Progenitor cell of endocrine pancreas (in vitro differentiated cells): ENCODE results near the gene GUCY1A1. TPM values are rescaled to one million over a fixed set of nuclear protein-coding genes. Genes with fewer than 3 reads are reported as not detected.

Experiments
- DNase-seq: peaks from one replicate; pipeline ENCODE4 v3.0.0; 2021; ENCODE audit warnings: low spot score; ENCODE audit not compliant: unreplicated experiment
- H3K27ac Mint-ChIP-seq: 2 replicates; pipeline ENCODE4 v1.8.0; 2021; ENCODE audit warnings: mild to moderate bottlenecking, moderate library complexity, mixed read lengths
- H3K27me3 Mint-ChIP-seq: 2 replicates; pipeline ENCODE4 v1.8.0; 2021; ENCODE audit warnings: mixed read lengths
- H3K36me3 Mint-ChIP-seq: 2 replicates; pipeline ENCODE4 v1.8.0; 2022; ENCODE audit warnings: mixed read lengths; ENCODE audit not compliant: insufficient read depth
- H3K4me1 Mint-ChIP-seq: 2 replicates; pipeline ENCODE4 v1.8.0; 2021; ENCODE audit warnings: low read depth, mixed read lengths
- H3K4me3 Mint-ChIP-seq: 2 replicates; pipeline ENCODE4 v1.8.0; 2021; ENCODE audit warnings: low read depth, mild to moderate bottlenecking, moderate library complexity, mixed read lengths
- H3K9me3 Mint-ChIP-seq: 2 replicates; pipeline ENCODE4 v1.8.0; 2021; ENCODE audit warnings: low read depth, mixed read lengths
- total RNA-seq: library from RNA; stranded (reverse); gene quantifications from 2 replicates; pipeline ENCODE4 v1.2.1, GENCODE V29; 2021
- TF ChIP-seq, protein P1 (sequence below): fragments of 200-600 bp; sonication (generic); IDR thresholded peaks from one replicate; pipeline ENCODE4 v1.5.0; 2021; ENCODE audit warnings: antibody characterized with exemption, mild to moderate bottlenecking; ENCODE audit not compliant: unreplicated experiment

Gene GUCY1A1
- total RNA-seq, 1 donor from 2014 or later: 4.7 TPM

DNA sequence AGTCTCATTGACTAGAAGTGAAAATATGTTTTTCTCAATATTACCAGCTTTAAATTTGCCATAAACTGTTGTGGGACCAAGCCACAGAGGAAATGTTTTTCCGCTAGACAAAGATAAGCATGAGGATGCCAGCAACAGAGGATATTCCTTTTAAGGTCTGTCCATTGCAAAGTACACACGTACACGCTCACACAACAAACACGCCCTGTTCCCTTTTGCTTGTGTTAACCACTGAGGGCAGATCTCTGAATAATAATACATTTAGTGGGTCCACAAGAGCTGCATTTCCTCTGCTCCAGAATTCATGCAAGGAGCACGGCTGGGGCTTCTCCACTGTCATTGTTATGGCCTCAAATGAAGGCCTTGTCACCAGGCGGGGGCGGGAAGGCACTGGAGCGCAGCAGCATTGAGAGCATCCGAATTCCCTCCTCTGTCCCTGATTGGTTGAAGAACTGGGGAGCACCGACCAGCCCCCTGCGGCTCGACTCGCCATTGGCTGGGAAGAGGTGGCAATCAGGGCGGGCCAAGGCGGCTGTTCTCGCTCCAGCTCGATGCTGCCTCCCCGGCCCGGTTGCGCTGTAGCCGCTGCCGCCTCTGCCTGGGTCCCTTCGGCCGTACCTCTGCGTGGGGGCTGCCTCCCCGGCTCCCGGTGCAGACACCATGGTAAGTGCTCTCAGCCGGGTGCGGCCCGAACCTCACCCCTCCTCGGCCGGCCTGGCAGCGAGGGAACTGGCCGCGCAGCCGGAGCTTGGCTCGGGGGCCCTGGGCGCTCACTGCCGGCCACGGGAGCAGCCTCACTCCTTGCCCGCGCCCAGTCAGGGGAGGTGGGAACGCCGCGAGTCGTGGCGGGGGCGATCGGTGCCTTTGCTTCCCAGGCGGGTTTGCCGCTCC is 92.1 kb downstream of the GUCY1A1 start, which contains the start of gene GUCY1B1:
TSS of gene GUCY1B1 (plus strand) at position 541 of the 891 bp plus-strand sequence. CDS start at position 661, 120 bp downstream.
- no peaks in the 10 kb centered on the region for H3K9me3 Mint-ChIP-seq
- no peaks in the 10 kb centered on the region for H3K36me3 Mint-ChIP-seq
- peak within 1 kb of the TSS; percentile 85 for H3K27ac Mint-ChIP-seq
- TF ChIP-seq, protein P1, sequence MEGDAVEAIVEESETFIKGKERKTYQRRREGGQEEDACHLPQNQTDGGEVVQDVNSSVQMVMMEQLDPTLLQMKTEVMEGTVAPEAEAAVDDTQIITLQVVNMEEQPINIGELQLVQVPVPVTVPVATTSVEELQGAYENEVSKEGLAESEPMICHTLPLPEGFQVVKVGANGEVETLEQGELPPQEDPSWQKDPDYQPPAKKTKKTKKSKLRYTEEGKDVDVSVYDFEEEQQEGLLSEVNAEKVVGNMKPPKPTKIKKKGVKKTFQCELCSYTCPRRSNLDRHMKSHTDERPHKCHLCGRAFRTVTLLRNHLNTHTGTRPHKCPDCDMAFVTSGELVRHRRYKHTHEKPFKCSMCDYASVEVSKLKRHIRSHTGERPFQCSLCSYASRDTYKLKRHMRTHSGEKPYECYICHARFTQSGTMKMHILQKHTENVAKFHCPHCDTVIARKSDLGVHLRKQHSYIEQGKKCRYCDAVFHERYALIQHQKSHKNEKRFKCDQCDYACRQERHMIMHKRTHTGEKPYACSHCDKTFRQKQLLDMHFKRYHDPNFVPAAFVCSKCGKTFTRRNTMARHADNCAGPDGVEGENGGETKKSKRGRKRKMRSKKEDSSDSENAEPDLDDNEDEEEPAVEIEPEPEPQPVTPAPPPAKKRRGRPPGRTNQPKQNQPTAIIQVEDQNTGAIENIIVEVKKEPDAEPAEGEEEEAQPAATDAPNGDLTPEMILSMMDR: peak; percentile 41
- no peaks in the 10 kb centered on the region for H3K4me1 Mint-ChIP-seq
- DNase-seq: peak; percentile 70
- H3K4me3 Mint-ChIP-seq: peak within 1 kb of the TSS; percentile 68
- H3K27me3 Mint-ChIP-seq: peaks cover 11% of the 10 kb centered on the region

DNA sequence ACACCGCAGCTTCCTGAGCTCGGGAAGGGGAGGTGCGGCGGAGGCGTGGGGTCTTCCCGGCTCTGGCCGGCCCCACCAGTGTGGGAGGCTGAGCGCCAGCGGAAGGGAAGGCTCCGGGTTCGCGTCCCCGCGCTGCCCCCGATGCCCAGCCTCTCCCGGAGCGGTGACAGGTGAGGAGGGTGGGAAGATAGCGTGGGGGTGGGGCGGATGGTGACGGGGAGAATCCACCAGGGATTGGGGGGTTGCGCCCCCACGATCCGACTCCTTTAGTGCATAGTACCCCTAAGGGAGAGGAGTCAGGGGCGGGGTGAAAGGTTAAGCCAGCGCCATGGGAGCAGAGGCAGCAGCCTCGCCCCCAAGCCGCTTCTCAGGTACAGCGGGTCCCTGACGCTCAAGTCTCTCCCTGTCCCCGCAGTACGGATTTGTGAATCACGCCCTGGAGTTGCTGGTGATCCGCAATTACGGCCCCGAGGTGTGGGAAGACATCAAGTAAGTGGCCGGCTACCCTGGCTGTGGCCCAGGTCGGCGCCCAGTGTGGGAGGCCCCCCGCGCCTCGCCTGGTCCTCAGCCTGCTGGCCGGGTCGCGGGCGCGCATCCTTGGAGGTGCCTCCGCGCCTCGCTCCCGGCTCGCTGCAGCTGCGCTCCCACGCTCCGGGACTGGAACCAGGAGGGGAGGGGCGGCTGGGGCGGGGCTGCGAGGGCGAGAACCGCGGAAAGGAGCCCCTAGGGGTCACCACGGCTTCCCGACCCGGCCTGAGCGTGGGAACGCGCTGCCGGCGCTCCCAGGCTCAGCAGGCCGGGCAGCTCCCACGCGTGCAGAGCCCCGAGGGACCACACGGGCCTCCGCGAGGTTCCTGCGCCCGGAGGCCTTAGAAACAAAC is 93.0 kb downstream of the GUCY1A1 start:
- TF ChIP-seq, protein P1: peak; percentile 28
- Mint-ChIP-seq H3K36me3 (no peaks in the 10 kb centered on the region), H3K4me1 (no peaks in the 10 kb centered on the region), H3K27me3 (peaks cover 11% of the 10 kb centered on the region), H3K9me3 (no peaks in the 10 kb centered on the region), H3K4me3 (peak overlapping the region; percentile 68), H3K27ac (no peak overlapping the region)
- peak; percentile 44 for DNase-seq

DNA sequence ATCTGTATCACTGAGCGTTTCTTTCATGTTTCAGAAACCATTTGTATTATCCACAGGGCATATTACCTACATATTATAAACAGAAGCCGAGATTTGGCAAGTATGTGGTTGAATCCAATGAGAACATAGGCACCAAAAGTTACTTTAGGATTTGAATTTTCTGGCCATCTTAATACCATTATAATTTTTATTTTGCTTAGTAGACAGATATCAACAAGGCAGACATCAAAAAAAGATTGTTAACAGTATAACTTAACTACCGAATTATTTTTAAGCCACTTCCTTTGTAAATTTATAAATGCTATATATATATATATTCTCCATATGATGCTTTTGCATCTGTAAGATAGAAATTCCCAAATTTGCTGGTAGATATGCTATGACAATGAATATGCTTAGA is 94.4 kb downstream of the GUCY1A1 start:
- DNase-seq: no peak
- TF ChIP-seq, protein P1: no peak
- no peaks in the 10 kb centered on the region for H3K4me1 Mint-ChIP-seq
- no peak overlapping the region for H3K4me3 Mint-ChIP-seq
- H3K9me3 Mint-ChIP-seq: no peaks in the 10 kb centered on the region
- no peaks in the 10 kb centered on the region for H3K36me3 Mint-ChIP-seq
- H3K27me3 Mint-ChIP-seq: peaks cover 11% of the 10 kb centered on the region
- H3K27ac Mint-ChIP-seq: no peak overlapping the region

DNA sequence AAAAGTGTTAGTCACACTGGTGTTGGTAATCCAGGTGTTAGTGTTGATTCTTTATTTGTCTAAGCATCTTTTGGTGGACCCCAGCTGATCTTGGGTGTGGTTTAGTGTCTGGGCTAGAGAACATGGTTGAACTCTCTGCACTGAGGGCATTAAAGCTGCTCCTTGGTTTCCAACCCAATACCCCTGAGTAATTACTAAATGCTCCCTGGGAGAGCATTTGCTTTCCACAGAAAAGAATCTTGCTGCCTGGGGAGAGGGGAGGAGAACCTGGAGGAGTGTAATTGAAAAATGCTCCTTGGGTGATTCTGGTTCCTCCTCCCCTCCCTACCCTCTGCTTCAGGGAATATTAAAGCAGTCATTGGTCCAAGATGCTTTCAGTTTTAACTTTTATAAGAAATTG is 95.3 kb downstream of the GUCY1A1 start:
- H3K27me3 Mint-ChIP-seq: peaks cover 11% of the 10 kb centered on the region
- TF ChIP-seq, protein P1: no peak
- DNase-seq: no peak
- H3K27ac Mint-ChIP-seq: no peak overlapping the region
- H3K9me3 Mint-ChIP-seq: no peaks in the 10 kb centered on the region
- no peak overlapping the region for H3K4me3 Mint-ChIP-seq
- H3K4me1 Mint-ChIP-seq: no peaks in the 10 kb centered on the region
- H3K36me3 Mint-ChIP-seq: no peaks in the 10 kb centered on the region

DNA sequence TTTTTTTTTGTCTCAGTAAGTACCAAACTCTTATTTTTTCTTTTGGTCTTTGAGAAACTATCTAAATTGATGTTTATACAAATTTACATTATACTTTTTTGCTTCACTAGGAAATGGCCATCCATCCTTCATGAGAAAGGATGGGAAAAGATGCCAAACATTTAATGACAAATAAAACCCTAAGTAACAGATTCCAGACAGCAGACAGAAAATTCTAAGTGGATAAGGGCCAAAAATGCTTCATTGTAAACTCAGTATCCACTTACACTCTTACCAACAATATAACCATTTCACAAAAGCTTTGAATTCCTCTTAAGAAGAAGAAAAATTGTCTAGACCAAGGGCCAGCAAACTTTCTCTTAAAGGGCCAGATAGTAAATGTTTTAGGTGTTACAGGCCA is 95.7 kb downstream of the GUCY1A1 start:
- no peak for DNase-seq
- no peaks in the 10 kb centered on the region for H3K36me3 Mint-ChIP-seq
- no peaks in the 10 kb centered on the region for H3K9me3 Mint-ChIP-seq
- H3K4me1 Mint-ChIP-seq: no peaks in the 10 kb centered on the region
- peaks cover 11% of the 10 kb centered on the region for H3K27me3 Mint-ChIP-seq
- no peak overlapping the region for H3K4me3 Mint-ChIP-seq
- TF ChIP-seq, protein P1: no peak
- H3K27ac Mint-ChIP-seq: no peak overlapping the region
